ENCODE data around the gene PCMTD2. TPM values are rescaled to one million over a fixed set of nuclear protein-coding genes. Genes with fewer than 3 reads are reported as not detected.

Gene PCMTD2
- total and polyA plus RNA-seq, 8 donors, result 11.8 to 36.8 (median 24.0) TPM

DNA sequence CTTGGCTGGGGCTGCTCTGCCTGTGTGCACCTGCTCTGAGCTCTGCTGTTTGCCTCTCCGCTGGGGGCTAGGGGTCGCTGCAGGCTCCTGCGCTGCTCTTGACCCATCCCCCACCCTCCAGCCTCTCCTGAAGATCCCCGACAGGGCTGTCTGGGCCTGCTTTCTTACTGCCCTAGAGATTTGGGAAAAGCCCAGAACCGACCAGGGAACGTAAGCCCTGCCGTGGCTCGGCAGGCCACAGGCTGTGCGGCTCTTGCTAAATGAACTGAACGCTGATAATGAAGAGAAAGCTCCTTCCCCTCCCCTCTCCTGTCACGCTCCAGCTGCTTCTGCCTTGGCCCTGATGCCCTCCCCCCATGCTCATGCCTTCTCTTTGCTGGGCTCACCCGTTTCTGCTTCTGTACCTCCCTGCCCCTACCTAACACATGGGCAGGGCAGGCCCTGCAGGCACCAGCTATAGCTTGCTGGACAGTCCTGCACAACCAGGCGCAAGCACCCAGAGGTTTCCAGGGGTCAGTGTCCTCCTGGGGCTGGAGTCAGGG is 32.0 kb upstream of the PCMTD2 start:
- intact Hi-C loops (cut with DNase I), result no loop called here
- peak in 3 of 4 donors; percentile 50 to 63 (median 53) for ATAC-seq
- Histone ChIP-seq H3K4me3 (no peak overlapping the region), H3K4me1 (no peaks in the 10 kb centered on the region), H3K36me3 (no peaks in the 10 kb centered on the region), H3K27me3 (no peaks in the 10 kb centered on the region), H3K27ac (peak overlapping the region in 1 of 4 donors; percentile 23), H3K9me3 (no peaks in the 10 kb centered on the region)
- peak in 1 of 6 donors; percentile 37 for DNase-seq
- FAIRE-seq, result no peak
- TF ChIP-seq, protein P1, sequence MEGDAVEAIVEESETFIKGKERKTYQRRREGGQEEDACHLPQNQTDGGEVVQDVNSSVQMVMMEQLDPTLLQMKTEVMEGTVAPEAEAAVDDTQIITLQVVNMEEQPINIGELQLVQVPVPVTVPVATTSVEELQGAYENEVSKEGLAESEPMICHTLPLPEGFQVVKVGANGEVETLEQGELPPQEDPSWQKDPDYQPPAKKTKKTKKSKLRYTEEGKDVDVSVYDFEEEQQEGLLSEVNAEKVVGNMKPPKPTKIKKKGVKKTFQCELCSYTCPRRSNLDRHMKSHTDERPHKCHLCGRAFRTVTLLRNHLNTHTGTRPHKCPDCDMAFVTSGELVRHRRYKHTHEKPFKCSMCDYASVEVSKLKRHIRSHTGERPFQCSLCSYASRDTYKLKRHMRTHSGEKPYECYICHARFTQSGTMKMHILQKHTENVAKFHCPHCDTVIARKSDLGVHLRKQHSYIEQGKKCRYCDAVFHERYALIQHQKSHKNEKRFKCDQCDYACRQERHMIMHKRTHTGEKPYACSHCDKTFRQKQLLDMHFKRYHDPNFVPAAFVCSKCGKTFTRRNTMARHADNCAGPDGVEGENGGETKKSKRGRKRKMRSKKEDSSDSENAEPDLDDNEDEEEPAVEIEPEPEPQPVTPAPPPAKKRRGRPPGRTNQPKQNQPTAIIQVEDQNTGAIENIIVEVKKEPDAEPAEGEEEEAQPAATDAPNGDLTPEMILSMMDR (IDR thresholded peaks at IDR 0.05), result no peak
- WGBS, 2 donors, result 50 to 61% methylated on average over 13 of the region's 13 CpGs

DNA sequence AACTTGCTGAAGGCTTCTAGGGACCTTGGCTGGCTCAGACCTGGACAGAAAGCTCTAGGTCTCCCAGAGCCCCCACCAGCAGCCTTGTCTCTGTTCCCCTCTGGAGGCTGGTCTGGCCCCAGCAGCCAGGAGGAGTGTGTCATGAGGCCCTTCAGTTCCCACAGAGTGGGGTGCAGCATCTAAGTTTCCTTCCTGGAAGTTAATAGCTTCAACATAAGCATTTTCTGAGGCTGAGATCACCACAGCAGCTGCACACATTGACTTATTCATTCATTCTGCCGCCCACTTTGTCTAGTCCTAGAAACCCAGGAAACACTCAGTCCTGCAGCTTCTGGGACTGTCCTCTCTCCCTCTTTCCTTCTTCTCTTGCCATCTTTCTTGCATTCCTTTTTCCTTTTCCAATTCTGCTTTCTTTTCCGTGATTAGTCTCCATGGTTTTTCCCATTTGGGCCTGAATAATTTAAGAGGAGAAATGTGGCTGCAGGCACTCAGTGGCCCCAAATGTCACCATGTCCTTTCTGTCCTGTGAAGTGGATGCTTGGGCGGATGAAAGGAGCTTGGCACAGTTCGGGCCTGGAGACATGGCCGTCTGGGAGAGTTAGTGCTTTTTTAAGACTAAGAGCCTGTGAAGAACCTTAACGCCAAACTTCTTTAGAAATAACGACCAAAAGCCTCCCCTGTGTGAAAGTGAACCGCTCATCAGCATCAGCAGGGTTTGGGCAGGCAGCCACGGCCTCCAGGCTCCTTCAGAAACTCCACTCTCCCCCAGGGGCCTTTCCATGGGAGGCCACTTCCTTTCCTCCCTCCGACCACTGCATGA is 31.0 kb upstream of the PCMTD2 start:
- Histone ChIP-seq H3K36me3 (no peaks in the 10 kb centered on the region), H3K4me3 (no peak overlapping the region), H3K27me3 (no peaks in the 10 kb centered on the region), H3K27ac (peak overlapping the region in 1 of 4 donors; percentile 23), H3K4me1 (no peaks in the 10 kb centered on the region), H3K9me3 (no peaks in the 10 kb centered on the region)
- 64 to 69% methylated on average over 10 of the region's 10 CpGs for WGBS, 2 donors
- peak in 1 of 6 donors; percentile 27 for DNase-seq
- intact Hi-C loops (cut with DNase I), result no loop called here
- TF ChIP-seq, protein P1 (IDR thresholded peaks at IDR 0.05), result no peak
- peak in 2 of 4 donors; percentile 47 to 63 for ATAC-seq
- FAIRE-seq, result no peak

DNA sequence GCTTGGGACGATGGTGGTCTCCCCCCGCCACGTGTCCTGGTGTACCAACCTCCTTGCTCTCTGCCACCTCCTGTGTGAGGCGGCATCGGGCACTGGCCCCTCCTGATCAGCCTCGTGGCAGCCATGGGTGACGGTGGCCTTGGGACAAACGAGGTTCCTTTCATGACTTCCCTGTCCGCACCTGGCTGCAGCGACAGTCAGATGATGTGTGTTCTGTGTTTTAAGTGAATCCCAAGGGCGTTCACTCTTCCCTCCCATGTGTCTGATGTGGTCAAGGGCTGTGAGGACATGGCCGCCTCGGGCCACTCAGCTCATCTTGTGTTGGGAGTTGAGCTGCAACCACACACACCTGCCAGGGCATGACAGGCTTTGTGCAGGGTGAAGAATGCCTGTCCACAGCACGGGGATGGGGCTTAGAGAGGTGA is 30.4 kb upstream of the PCMTD2 start:
- TF ChIP-seq, protein P1 (IDR thresholded peaks at IDR 0.05), result no peak
- DNase-seq (peak in 1 of 6 donors; percentile 33), FAIRE-seq (no peak), ATAC-seq (no peak)
- Histone ChIP-seq H3K27me3 (no peaks in the 10 kb centered on the region), H3K9me3 (no peaks in the 10 kb centered on the region), H3K36me3 (no peaks in the 10 kb centered on the region), H3K27ac (no peak overlapping the region), H3K4me3 (no peak overlapping the region), H3K4me1 (no peaks in the 10 kb centered on the region)
- intact Hi-C loops (cut with DNase I), result no loop called here
- 61 to 63% methylated on average over 14 of the region's 14 CpGs for WGBS, 2 donors

DNA sequence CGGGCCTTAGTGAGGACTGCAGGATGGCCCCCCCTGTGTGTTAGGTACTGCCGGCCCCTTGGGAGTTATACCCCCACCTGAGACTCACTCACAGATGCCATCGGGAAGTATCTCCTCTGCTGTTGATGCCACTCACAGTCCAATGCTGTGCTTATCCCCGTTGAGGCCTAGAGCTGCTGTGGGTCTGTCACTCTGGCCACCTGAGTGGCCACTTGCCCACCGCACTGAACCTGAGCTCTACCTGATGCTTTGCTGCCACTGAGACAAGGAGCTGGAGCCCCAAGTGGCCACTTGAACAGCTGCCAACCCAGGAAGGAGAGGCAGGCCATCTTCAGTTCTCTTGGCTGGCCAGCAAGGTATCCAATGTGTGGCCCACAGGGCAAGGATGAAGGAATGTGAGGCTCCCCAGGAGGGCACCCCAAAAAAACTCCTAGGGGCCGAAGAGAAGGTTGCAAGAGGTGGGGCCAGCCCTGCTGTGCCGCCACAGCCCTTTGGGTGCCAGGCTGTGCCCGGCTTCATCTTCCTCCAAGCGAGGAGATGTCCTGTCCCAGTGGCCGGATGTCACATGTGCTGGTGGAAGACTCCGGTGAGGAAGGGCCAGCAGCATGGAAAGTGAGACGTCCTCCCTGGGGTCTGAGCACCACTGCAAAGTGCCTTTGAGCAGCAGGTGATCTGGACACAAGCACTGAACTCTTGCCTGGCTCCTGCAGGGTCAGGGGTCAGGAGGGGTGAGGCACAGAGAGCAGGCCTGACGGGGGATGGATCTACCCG is 29.5 kb upstream of the PCMTD2 start:
- intact Hi-C loops (cut with DNase I), result no loop called here
- no peaks in the 10 kb centered on the region for H3K9me3 ChIP-seq
- FAIRE-seq, result no peak
- DNase-seq, result peak in 2 of 6 donors; percentile 23 to 29
- no peaks in the 10 kb centered on the region for H3K36me3 ChIP-seq
- H3K27me3 ChIP-seq, result no peaks in the 10 kb centered on the region
- TF ChIP-seq, protein P1 (IDR thresholded peaks at IDR 0.05), result no peak
- no peak overlapping the region for H3K4me3 ChIP-seq
- H3K4me1 ChIP-seq, result no peaks in the 10 kb centered on the region
- ATAC-seq, result no peak
- no peak overlapping the region for H3K27ac ChIP-seq
- 75 to 84% methylated on average over 14 of the region's 14 CpGs for WGBS, 2 donors

Data from pancreas (tissue), 10 donors.